Measurements from ENCODE around the gene PHACTR4.

DNA sequence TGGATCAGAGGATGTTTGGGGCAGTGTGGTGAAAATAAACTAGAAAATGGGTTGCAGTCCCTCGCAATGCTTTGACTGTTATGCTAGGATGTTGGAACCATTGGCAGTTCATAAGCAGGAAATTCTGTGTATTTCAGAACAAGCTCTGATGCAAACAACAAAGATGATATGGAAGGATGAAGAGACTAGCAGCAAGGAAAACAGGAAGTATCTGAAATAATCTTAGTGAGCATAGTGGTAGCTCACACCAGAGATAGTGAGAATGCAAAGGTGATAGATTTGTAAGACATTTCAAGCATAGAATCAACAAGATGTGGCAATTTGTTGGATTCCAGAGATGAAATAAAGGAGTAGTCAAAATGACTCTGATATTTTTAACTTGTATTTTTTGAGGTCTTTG lies 125.2 kb downstream of the PHACTR4 start:
- TF ChIP-seq, protein P1, sequence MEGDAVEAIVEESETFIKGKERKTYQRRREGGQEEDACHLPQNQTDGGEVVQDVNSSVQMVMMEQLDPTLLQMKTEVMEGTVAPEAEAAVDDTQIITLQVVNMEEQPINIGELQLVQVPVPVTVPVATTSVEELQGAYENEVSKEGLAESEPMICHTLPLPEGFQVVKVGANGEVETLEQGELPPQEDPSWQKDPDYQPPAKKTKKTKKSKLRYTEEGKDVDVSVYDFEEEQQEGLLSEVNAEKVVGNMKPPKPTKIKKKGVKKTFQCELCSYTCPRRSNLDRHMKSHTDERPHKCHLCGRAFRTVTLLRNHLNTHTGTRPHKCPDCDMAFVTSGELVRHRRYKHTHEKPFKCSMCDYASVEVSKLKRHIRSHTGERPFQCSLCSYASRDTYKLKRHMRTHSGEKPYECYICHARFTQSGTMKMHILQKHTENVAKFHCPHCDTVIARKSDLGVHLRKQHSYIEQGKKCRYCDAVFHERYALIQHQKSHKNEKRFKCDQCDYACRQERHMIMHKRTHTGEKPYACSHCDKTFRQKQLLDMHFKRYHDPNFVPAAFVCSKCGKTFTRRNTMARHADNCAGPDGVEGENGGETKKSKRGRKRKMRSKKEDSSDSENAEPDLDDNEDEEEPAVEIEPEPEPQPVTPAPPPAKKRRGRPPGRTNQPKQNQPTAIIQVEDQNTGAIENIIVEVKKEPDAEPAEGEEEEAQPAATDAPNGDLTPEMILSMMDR (IDR thresholded peaks at IDR 0.05 in 2 of 3, conservative IDR thresholded peaks at IDR 0.05 in 1 of 3; ENCODE audit: control insufficient read depth in 2 of 3, extremely low read depth in 1 of 3, insufficient read depth in 1 of 3, low read depth in 3 of 3, low read length in 3 of 3), result no peak
- TF ChIP-seq EZH2 (IDR thresholded peaks at IDR 0.05; ENCODE audit: borderline replicate concordance, control insufficient read depth, low read depth, low read length) (no peak), SPI1 (IDR thresholded peaks at IDR 0.05; ENCODE audit: borderline replicate concordance, insufficient read depth, low read depth, low read length) (no peak), POLR2AphosphoS5 (IDR thresholded peaks at IDR 0.05; ENCODE audit: low read length) (no peak), CHD2 (IDR thresholded peaks at IDR 0.05; ENCODE audit: borderline replicate concordance, low read depth, low read length) (no peak), EP300 (IDR thresholded peaks at IDR 0.05; ENCODE audit: borderline replicate concordance in 1 of 2, control insufficient read depth in 1 of 2, low read depth in 2 of 2, low read length in 2 of 2) (no peak), POLR2A (IDR thresholded peaks at IDR 0.05; ENCODE audit: low read depth, low read length) (no peak), SMC3 (IDR thresholded peaks at IDR 0.05; ENCODE audit: borderline replicate concordance, low read length) (no peak), GABPA (IDR thresholded peaks at IDR 0.05; ENCODE audit: low read depth) (no peak), TAF1 (IDR thresholded peaks at IDR 0.05; ENCODE audit: borderline replicate concordance, low read depth, low read length) (no peak), CEBPB (IDR thresholded peaks at IDR 0.05; ENCODE audit: borderline replicate concordance in 1 of 2, low read depth in 2 of 2, low read length in 2 of 2) (no peak), RAD51 (IDR thresholded peaks at IDR 0.05) (no peak), SIN3A (IDR thresholded peaks at IDR 0.05; ENCODE audit: low read depth, low read length) (no peak)
- TF ChIP-seq, protein P2, sequence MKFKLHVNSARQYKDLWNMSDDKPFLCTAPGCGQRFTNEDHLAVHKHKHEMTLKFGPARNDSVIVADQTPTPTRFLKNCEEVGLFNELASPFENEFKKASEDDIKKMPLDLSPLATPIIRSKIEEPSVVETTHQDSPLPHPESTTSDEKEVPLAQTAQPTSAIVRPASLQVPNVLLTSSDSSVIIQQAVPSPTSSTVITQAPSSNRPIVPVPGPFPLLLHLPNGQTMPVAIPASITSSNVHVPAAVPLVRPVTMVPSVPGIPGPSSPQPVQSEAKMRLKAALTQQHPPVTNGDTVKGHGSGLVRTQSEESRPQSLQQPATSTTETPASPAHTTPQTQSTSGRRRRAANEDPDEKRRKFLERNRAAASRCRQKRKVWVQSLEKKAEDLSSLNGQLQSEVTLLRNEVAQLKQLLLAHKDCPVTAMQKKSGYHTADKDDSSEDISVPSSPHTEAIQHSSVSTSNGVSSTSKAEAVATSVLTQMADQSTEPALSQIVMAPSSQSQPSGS (IDR thresholded peaks at IDR 0.05; ENCODE audit: low read length), result no peak
